T-helper 9 cell (primary cell): ENCODE results near the gene DICER1.
"Not testable (repeated sequence)": the region's sequence is repeated elsewhere in the genome, so short reads cannot be mapped to it uniquely, and the experiment has no call there.

Experiments
- DNase-seq: peaks from one replicate; pipeline ENCODE4 v3.0.0-alpha.2; 2020

Gene DICER1

GRCh38 chr14:95146079-95146771, 11.1 kb downstream of the DICER1 start:
- DNase-seq, result no peak

- DNase-seq, result no peak
Measured at GRCh38 chr14:95144849-95145248, 12.5 kb downstream of the DICER1 start.

- no peak for DNase-seq
Measured at GRCh38 chr14:95143808-95144620, 13.3 kb downstream of the DICER1 start.

- no peak for DNase-seq
Measured at GRCh38 chr14:95142208-95142607, 15.1 kb downstream of the DICER1 start.

GRCh38 chr14:95141684-95142083, 15.6 kb downstream of the DICER1 start:
- no peak for DNase-seq

GRCh38 chr14:95140060-95140858, 17.1 kb downstream of the DICER1 start:
- DNase-seq, result no peak

GRCh38 chr14:95138876-95139275, 18.5 kb downstream of the DICER1 start:
- DNase-seq, result no peak

- not testable (repeated sequence) for DNase-seq
Measured at GRCh38 chr14:95138455-95138854, 18.9 kb downstream of the DICER1 start.

GRCh38 chr14:95137804-95138167, 19.5 kb downstream of the DICER1 start:
- no peak for DNase-seq

- no peak for DNase-seq
Measured at GRCh38 chr14:95137164-95137803, 20.0 kb downstream of the DICER1 start.

GRCh38 chr14:95136631-95137030, 20.7 kb downstream of the DICER1 start:
- DNase-seq, result no peak

- no peak for DNase-seq
Measured at GRCh38 chr14:95134304-95134933, 22.9 kb downstream of the DICER1 start.

- DNase-seq, result no peak
Measured at GRCh38 chr14:95133282-95133681, 24.0 kb downstream of the DICER1 start.

GRCh38 chr14:95132760-95133159, 24.6 kb downstream of the DICER1 start:
- DNase-seq, result no peak

GRCh38 chr14:95130549-95130948, 26.8 kb downstream of the DICER1 start:
- DNase-seq, result no peak

GRCh38 chr14:95128140-95128539, 29.2 kb downstream of the DICER1 start:
- no peak for DNase-seq

GRCh38 chr14:95127531-95127911, 29.8 kb downstream of the DICER1 start:
- DNase-seq, result no peak

GRCh38 chr14:95126906-95127530, 30.3 kb downstream of the DICER1 start:
- no peak for DNase-seq

- DNase-seq, result no peak
Measured at GRCh38 chr14:95125915-95126314, 31.4 kb downstream of the DICER1 start.

GRCh38 chr14:95125221-95125620, 32.1 kb downstream of the DICER1 start:
- DNase-seq, result no peak

- no peak for DNase-seq
Measured at GRCh38 chr14:95123891-95124579, 33.3 kb downstream of the DICER1 start.

GRCh38 chr14:95122621-95122945, 34.7 kb downstream of the DICER1 start:
- no peak for DNase-seq
